ENCODE data around the gene QSOX2.

Gene QSOX2

GRCh38 chr9:136220017-136220729 is 25.4 kb downstream of the QSOX2 start:
- DNase-seq, result no peak

DNA sequence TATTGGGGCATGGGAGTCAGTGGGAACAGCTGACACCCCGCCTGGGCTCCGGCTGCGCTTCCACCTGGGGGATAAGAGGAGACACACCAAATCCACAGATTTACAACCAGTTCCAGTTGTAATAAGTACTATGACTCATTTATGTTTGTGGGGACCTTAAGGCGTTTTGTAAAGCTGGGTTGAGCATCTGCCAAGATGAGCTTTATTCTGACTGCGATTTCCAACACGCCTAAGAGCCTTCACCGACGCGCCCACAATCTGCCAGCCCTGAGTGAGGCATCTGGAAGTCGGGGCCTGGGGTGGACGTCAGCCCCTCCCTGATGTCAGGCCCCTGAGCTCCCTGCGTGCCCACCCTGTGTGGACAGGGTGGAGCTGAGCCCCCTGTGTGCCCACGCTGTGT is 26.3 kb downstream of the QSOX2 start:
- DNase-seq, result no peak

DNA sequence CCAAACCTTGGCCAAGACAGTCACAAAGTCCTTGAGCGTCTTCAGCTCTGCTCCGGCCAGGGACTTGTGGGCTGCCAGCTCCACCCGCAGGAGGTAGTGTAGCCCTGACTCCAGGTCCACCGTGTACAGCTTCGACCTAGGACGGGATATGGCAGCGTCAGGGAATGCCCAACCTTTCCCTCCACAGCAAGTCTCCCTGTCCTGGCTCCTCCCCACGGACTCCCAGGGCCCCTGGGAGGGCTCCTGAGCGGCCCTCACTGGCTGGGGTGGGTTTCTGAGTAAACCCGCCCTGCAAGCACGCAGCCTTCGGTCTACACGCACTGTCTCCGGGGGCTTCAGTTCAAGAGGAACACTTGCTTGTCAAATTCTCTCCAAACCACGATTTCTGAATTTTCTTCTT is 26.9 kb downstream of the QSOX2 start:
- DNase-seq, result no peak

DNA sequence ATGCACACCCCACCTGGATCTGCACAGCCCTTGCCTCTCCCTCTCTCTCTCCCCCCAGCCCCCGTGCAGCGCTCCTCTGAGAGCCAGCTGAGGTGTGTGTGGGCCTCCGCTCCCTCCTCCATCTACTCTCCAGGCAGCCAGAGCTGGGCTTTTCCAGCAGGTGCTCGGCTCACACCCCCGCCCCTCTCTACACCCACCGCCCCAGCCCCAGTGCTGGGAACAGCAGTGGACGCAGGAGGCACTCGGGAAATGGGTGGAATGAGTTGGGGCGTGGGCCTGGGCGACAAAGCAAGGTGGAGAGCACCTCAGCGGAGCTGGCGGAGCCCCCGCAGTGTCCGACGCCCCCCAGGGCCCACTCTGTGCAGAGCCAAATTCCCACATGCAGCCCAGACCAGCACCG is 27.3 kb downstream of the QSOX2 start:
- DNase-seq, result no peak

DNA sequence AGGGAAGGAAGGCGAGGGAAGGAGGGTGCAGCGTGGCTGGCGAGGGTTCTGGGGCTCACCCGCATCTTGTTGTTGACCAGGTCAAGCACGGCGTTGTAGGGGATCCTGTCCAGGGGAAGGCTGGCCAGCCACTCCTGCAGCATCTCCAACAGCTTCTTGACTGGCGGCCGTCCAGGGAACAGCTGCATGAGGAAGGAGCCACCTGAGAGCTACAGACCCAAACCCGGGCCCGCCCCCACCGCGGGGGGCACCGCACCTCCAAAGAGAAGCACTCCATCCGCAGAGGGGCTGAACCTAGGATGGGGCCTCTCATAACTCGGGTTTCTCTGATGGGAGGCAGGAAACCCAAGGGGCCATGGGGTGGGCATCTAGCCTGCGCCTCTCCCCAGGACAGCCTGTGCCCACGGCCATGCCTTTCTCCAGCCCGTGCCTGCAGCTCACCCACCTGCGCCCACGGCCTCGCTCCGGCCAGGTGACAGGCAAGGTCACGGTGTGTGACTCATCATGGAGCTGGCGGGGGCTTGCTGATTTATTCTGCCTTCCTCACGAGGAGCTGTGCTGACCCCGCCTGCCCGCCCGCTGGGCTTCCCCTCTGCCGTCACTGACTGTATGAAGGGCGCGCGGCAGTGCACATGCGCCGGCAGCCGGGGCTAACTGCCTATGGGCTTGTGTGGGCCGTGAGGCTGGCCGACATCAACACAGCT is 28.9 kb downstream of the QSOX2 start:
- no peak for DNase-seq

- DNase-seq, result no peak
Observed at GRCh38 chr9:136213733-136214132, 31.9 kb downstream of the QSOX2 start.

GRCh38 chr9:136212345-136212950 is 33.2 kb downstream of the QSOX2 start:
- DNase-seq, result no peak

GRCh38 chr9:136211441-136212344 is 33.9 kb downstream of the QSOX2 start:
- DNase-seq, result no peak

- DNase-seq, result no peak
Observed at GRCh38 chr9:136211006-136211405, 34.6 kb downstream of the QSOX2 start.

- no peak for DNase-seq
Observed at GRCh38 chr9:136210276-136210675, 35.3 kb downstream of the QSOX2 start.

- DNase-seq, result no peak
Observed at GRCh38 chr9:136209786-136210185, 35.8 kb downstream of the QSOX2 start.

DNA sequence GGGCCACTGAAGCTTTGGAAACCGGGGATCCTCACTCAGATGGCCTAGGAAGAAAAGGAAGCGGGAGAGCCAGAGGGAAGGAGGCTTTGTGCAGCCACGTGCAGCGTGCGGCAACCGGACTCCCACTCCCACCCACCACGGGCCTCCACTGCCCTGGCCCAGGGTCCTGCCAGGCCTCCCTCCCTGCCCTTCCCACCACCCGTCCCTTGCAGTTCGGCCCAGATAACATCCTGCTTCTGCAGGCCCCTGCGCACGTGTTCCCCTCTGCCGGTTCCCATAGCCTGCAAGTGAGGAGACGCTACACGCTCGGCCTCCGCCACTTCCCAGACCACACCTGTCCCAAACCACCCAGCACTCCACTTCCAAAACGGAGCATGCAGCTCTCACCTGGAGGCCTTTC is 36.4 kb downstream of the QSOX2 start:
- no peak for DNase-seq

- no peak for DNase-seq
Observed at GRCh38 chr9:136208675-136209074, 36.9 kb downstream of the QSOX2 start.

DNA sequence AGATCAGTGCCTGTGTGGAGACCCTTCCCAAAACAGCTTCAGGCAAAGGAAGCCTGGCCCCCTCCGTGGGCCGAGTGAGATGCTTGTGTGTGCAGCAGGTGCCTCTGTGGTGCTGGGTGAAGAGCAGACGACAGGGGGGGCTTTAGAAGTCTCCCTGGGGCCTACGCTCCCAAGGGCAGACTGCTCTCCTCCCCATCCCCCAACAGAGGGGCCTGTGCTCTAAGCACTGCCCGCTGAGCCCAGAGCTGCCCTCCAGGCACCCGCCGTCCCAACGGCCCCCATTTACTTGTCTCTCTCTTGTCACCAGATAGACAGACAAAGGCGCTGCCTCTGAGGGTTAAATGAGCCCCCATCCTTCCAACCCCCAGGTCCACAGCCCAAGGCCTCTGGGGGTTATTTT is 38.0 kb downstream of the QSOX2 start:
- DNase-seq, result no peak

DNA sequence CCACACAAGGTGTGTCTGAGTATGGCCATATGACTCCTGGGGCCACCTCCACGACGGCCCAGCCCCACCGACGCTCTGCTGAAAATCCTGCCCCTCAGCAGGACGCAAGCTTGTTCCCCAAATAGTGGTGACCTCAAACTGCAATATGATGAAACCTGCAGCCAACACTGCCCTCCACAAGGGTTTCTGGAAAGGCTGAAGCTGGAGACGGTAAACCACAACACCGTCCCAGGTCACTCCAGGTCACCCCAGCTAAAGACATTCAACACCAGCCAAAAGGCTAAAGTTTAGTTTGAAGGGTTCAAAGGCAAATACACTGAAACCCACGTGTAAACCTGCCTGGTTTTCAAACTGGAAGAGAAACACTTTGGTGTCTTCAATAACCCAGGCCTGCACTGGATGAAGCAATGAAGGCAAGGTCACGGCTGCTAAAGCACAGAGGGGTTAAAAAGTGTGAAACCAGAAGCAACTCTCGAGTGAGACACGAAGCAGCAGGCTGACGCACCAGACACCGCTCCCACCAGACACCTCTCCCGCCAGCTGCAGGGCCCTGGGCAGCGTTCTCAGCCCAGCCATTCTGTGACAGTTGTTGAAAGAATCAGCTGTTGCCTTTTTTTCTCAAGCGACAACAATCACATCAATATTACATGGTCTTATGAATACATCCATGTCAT is 38.9 kb downstream of the QSOX2 start:
- DNase-seq, result peak; percentile 2 to 54 (median 38)

- no peak for DNase-seq
Observed at GRCh38 chr9:136205707-136205992, 40.0 kb downstream of the QSOX2 start.

GRCh38 chr9:136204838-136205706 is 40.5 kb downstream of the QSOX2 start, which contains the start of gene LHX3:
LHX3 (minus strand) TSS chr9:136205128; CDS start chr9:136205012, 116 bp downstream.
- peak; percentile 9 to 70 (median 40) for DNase-seq

- no peak for DNase-seq
Observed at GRCh38 chr9:136204145-136204805, 41.3 kb downstream of the QSOX2 start.

DNA sequence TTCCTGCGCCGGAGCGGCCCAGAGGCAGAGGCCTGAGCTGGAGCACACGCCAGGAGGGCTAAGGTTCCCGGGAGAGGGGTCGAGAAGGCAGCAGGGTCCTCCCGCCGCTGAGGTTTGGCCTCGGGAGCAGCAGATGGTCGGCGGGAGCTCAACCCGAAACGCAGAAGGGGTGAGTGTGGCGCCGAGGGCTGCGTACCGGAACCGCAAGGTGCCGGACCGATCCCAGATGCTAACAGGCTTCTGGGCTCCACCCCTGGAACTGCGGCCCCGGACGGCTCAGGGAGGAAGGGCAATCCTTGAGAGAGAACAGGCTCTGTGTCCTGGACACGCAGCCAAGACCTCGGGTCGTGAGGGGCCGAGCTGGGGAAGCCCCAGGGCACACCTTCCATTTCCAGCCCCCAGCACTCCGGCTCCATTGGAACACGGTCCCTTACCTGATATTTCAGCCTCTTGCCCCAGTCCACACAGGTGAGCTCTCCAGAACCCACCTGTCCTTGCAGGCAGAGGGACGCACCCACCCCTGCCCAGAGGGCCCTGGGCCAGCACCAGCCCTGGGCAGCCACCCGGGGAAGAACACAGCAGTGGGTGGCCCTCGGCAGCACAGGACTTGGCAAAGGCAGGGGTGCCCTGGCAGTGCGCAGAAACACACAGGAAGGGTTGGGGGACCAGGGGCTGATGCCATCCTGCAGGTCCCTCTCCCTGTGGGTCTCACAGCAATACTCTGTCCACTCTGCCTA is 42.0 kb downstream of the QSOX2 start:
- no peak for DNase-seq

Data from suppressor macrophage (primary cell).